Measurements from ENCODE around the gene FOXD4L3.
"Not testable (repeated sequence)": the region's sequence is repeated elsewhere in the genome, so short reads cannot be mapped to it uniquely, and the experiment has no call there.

FOXD4L3 gene

DNA sequence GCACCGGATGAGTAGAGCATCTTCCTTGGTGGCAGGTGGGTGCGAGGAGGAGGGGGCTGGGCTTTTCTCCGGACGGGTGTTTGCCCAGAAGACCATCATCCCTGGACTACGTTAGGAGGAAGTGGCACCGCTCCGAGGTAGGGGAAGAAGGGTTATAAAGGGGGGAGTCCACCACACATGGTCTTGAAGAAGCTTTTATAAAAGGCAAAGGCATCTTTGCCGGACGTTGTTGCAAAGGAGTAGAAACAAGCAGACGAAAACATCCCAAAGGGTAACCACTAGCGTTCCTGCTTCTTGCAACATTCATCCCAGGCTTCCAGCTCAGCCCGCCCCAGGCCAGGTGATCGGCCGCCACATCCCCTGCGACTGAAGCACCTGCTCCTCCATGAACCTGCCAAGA, at the start of gene FOXD4L3:
TSS of gene FOXD4L3 (plus strand) at position 301 of the 400 bp plus-strand sequence. CDS start at position 386, 85 bp downstream.
- FAIRE-seq: not testable (repeated sequence)

DNA sequence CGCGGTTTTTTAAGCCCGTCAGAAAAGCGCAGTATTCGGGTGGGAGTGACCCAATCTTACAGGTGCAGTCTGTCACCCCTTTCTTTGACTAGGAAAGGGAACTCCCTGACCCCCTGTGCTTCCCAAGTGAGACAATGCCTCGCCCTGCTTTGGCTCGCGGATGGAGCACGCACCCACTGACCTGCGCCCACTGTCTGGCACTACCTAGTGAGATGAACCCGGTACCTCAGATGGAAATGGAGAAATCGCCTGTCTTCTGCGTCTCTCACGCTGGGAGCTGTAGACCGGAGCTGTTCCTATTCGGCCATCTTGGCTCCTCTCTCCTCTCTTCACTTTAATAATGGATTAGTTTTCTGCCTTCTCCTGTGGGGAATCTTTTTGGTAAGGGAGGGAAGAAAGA, 21.6 kb upstream of the FOXD4L3 start:
- FAIRE-seq: not testable (repeated sequence)

DNA sequence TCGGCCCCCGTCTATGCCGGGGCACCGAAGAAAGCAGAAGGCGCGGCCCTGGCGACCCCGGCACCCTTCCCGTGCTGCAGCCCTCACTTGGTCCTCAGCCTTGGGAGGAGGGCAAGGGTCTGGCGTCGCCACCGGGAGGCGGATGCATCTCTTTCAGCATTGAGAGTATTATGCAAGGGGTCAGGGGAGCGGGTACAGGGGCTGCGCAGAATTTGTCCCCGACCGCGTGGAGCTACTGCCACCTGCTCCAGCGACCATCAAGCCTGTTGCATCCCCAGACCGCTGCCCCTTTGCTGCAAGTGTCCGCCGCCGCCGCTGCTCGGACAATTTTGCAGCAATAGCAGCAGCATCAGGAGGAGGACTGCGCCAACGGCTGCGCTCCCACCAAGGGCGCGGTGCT, 1.1 kb downstream of the FOXD4L3 start:
- not testable (repeated sequence) for FAIRE-seq

DNA sequence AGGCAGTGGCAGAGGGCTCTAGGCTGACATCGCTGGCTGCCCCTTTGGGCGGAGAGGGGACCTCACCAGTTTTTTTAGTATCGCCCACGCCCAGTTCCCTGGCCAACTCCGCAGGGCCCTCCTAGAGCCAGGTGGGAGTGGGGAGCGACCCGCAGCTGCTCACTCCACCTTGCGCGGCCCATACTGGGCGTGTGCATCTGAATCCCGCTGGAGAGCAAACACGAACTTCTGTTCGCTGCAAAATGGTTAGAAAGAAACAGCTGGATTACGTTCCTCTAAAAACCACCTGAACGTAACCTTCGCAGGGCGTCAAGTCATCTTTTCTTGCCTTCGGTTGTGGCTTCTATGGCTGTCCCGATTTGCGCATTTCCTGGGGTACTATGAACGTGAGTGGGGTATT, 1.5 kb downstream of the FOXD4L3 start:
- FAIRE-seq: not testable (repeated sequence)

DNA sequence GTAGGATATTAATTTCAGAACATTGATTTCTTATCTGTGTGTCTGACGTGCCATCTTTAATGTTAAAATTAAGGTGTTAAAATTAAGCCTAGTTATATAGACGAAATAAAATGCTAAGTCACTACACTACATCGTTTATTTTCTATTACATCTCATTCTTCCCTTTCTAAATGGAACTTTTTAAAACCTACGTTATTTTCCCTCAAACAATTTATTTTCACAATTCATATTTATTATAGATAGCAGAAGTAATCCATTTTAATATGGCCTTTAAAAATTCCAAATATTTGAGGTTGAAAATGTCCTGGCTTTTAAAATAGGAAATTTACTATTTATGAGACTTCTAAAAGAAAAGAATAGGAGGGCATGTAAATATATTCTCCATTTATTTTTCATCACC, 2.1 kb downstream of the FOXD4L3 start:
- FAIRE-seq: peak; percentile 45

DNA sequence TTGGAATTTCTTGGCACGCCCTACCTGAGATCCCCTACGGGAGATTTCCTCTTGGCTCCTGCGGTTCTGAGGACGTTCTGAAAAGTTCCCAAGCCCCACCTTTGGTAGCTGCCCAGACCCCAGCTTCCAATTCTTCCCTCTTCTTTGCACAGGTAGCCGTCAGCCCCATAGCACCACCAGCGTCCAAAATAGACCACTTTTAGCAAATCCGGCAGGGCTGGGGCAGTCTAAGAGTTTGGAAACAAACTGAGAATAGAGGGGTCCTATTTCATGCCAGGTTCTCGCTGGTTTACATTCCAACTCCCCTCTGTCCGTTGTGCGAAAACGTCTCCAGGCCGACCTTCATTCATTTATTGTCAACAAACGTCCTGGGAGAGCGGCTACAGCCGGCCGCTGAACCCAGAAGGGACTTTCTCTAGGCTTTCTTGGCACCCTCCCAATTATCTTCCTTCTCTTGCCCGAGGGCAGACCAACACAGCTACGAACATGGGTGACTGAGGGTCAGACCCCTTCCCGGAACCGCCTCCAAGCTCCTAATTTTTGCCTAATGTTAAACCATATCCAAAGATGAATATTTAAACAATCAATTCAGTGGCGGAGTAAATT, 3.1 kb downstream of the FOXD4L3 start:
- FAIRE-seq: not testable (repeated sequence)

DNA sequence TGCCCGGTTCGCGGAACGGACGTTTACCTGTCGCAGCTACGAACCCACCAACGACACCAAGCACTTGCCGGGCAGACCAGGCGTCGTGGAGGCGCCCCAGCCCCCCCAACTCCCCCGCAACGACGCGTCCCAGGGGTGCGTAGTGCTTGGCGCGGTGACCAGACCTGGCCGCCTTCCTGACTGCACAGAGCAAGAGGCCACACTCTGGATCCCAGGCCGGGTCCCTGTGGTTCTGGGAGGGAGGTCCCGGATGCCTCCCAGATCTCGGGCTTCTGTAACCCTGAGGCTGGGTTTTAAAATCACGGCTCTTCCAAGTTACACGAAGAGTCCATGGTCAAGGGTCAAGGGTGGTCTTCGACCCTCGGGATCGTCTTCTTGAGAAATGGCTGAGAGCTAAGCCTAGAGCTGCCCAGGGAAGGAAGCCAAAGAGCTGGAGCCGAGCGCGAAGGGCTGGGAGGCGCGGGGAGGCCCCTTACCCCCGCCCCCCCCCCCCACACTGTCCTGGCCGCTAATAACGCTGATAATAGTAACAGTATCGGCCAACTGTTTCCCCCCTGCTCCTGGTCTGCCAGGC, 3.8 kb downstream of the FOXD4L3 start:
- FAIRE-seq: not testable (repeated sequence)

DNA sequence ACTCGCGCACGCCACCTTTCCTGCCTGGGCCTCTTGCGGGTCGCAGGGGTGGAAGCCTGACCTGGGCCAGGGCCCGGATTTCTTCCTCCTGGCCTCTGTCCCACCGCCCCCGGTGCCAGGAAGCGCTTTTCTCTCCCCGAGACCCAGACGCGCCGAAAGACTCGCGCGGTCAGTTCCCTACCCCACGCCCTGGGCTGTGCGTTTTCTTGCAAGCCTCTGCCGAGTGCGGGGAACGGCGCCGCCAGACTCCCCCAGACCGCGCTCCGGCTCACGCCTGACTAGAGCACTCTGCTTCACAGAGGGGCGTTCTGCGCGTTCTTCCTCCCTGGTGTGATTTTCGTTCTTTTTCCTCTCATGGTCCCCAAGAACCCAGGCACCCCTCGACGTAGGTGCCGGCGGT, 4.5 kb downstream of the FOXD4L3 start:
- not testable (repeated sequence) for FAIRE-seq

DNA sequence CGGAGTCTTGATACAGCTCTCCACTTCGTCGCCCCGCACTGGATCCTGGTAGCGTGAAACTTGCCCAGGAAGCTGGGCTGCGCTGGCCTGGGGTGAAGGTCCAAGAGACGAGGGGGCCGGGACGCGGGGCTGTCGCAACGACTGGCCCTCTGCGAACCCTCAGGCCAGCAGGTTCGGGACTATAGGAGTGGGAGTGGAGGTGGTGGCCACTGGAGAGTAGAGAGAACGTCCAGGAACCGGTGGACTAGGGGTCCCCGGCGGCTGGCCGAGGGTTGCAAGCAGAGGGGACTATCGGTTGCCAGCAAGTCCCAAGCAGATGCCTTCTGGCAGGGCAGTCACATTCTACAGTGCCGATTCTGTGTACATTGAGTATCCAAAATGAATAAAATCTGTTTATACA, 5.0 kb downstream of the FOXD4L3 start:
- FAIRE-seq: not testable (repeated sequence)

DNA sequence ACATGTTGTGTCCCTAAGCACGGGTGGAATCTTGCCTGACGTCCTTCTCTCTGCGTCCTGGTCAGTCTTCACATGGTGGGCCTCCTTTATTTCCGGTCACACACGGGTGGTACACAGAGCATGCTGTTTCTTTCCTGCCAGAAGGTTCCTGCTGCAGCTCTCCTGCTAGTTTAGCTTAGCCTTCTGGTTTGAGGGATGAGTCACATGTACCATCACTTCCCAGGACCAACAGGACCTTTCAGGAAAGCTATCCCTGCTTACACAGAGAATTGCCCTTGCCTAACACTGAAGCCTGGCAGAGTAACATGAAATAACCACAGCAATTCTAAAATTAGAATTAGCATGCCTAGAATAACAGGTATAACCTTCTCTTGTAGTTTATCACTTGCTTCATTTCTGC, 8.5 kb downstream of the FOXD4L3 start:
- not testable (repeated sequence) for FAIRE-seq

DNA sequence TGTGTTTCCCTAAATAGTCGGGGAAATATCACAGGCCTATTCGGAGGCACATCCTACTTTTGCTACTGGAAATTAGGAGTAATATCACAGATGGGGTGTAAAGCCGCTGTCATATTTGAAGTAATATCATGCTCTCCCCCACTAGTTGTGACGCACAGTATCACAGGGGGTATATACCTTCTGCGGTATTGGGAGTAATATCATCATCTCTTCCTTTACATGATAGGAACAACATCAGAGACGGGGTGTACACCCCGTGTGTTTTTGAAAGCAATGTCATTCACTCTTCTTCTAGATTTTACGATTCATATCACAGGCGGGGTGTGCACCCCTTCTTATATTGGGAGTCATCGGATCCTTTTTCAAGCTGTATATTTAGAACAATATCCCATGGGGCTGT, 15.5 kb downstream of the FOXD4L3 start:
- not testable (repeated sequence) for FAIRE-seq

DNA sequence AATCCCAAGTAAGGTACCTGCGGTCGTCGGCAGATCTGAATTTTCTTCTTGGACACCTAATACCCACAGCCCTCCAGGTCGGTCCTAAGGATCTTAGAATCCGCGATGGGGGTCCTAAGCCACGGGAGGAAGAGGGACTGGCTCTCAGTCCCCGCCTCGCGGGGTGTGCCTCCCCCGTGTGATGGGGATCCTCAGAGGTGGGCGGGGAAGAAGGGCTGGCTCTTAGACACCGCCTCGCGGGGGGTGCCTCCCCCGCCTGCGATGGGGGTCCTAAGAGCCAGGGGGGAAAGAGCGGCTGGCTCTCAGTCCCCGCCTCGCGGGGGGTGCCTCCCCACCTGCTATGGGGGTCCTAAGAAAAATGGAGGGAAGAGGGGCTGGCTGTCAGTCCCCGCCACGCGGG, 21.1 kb downstream of the FOXD4L3 start:
- not testable (repeated sequence) for FAIRE-seq

DNA sequence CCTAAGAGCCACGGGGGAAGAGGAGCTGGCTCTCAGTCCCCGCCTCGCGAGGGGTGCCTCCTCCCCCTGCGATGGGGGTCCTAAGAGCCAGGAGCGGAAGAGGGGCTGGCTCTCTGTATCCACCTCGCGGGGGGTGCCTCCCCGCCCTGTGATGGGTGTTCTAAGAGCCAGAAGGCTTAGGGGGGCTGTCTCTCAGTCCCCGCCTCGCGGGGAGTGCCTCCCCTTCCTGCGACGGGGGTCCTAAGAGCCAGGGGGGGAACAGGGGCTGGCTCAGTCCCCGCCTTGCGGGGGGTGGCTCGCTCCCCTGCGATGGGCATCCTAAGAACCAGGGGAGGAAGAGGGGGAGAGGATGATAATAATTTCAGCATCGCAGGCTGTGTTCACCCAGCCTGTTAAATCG, 21.9 kb downstream of the FOXD4L3 start:
- not testable (repeated sequence) for FAIRE-seq

DNA sequence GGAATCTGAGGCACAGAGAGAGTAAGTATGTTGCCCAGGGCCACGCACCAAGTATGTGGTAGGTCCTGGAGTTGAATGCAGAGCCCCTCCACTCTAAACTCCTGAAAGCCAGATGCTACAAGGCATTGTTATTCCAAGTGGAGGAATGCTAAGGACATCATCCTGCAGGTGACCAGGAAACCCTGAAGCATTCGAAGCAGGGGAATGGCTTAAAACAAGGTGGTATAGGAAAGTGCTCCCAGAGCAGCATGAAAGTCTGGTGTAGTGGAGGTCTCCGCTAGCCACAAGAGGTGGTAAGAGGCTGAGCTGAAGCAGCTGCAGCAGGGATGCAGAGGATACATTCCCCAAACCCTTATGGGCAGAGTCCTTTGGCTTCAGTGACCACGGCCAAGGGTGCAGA, 26.4 kb downstream of the FOXD4L3 start:
- not testable (repeated sequence) for FAIRE-seq

DNA sequence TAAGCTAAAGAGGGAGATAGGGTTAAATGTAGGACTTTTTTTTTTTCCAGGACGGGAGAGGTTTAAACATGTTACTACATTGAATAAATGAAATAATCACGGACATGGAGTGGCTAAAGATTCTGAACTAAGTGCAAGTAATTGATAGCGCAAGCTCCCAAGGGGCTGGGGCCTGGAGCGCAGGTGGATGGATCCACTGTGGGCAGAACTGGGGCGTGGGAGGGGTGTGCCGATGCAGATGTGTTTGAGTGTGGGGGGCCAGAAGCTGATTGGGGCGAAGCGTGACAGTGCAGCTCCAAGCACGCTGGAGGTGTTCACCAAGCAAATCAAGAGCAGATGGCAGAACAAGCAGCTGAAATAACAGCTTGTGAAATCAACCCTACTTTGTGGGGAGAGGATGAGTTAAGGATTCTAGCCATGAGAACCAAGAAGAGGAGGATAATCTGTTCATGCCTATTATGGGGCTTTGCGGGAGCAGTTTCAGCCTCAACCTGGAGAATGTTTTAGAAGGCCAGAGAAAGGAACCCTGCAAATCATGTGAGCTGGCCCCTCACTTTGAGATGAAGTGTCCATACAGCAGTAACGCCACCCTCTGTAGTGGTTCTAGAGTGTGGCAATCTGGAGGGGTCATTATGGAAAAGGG, 28.0 kb downstream of the FOXD4L3 start:
- FAIRE-seq: not testable (repeated sequence)

DNA sequence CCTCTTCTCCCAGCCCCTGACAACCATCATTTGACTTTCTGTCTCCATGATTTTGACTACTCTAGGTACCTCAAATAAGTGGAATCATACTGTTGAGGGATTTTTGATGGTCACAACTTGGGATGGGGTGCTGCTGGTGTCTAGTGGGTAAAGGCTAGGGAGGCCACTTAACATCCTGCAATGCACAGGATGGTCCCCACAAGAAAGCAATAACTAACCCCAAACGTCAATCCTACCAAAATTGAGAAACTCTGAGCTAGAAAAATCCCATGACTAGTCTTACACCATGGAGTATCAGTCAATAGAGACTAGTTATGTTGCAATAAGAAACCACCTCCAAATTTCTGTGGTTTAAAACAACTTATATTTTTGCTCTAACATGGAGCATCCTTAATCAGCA, 29.5 kb downstream of the FOXD4L3 start:
- FAIRE-seq: not testable (repeated sequence)

DNA sequence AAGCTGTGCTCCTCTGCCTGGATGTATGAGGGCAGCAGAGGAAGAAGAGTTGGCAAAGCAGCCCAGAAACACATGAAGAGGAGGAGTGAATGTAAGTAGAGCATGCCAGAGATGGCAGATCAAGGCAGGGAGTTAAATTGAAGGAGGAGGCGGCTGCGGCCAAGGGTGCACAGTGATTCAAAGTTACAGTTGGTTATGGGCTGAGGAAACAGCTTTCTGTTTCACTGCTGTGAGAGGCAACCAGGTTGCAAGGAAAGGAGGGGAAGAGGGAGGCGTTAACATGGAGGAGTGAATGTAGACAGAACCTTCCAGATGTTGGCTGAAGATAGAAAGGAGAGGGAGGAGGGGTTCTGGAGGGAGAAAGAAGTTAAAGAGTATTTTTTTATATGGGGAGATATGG, 33.3 kb downstream of the FOXD4L3 start:
- not testable (repeated sequence) for FAIRE-seq

DNA sequence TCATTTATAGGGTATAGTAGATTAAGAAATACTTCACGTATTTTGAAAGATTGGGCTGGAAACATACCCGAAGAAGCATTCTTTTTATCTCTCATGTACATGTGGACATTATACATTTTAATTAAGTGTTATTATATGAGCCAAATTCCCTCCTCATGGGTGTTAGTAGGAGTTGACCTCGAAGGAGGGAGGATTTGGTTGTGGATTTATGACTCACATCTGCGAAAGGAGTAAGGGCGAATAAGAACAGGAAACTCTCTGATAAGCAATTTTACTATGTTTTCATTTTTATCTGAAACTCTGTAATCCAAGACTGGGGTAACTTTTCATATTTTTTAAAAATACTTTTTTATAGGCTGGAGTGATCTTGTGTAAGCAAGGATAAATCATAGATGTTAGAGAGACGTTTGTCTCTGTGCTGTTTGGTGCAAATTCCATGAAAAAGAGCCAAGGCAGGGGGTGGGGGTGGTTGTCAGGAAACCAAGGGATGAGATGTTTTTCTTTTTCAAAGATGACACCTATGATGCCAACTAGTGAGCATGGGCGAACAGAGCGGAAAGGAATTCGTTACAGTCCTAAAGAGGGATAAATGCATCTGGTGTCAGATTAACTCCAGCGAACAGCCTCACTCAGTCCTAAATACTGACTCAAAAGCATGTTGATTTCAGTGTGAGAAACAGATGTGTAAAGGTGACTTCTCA, 34.1 kb downstream of the FOXD4L3 start:
- FAIRE-seq: not testable (repeated sequence)

DNA sequence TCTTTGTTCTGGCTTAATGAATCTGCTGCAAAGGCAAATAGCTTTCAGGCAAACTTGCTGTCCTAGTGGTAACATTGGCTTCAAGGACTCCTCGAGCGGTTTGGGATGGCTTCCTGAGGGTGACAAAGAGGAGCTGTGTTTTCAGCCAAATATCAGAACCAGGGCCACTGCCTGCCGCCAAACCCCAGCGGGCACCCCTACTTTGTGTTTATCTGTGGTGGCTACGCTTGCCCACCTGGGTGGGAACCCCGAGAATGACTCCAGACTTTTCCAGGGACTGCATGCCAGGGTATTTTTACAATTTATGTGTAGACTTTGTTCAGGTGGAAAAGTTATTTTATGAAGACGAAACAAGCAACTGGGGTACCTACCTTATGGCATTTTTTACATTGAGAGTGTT, 35.3 kb downstream of the FOXD4L3 start:
- FAIRE-seq: not testable (repeated sequence)

DNA sequence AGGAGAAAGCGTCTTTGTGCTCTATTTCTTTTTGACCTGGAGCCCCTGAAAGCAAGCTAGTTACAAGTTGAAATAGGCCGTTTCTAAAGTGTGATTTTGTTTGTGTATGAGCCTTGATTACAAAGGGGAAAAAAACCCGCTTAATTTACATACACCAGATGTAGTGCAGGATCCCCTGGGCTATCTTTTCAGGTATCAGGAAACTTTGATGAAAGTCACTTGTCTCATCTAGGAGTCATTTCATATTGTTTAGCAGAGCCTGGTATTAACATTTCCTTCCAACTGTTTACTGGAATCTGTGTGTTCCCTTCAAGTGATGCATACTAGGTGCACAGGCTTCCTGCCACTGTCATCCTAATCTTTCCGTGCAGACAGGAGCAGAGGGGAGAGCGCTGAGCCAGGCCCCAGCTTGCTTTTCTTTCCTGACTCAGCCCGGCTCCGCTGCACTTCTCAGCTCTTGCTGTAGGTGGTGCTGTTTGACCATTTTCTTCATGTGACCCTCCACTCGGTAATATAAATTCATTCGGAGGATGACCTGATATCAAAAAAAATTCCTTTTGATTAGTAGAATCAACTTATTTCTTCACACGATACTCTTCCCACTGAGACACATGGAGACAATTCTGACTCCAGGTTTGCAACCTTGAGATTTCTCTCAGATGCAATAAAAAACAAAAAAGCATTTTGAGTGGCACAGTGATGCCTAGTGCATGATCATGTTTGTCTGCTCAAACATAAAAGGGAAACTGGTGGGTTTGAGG, 39.8 kb downstream of the FOXD4L3 start:
- not testable (repeated sequence) for FAIRE-seq

DNA sequence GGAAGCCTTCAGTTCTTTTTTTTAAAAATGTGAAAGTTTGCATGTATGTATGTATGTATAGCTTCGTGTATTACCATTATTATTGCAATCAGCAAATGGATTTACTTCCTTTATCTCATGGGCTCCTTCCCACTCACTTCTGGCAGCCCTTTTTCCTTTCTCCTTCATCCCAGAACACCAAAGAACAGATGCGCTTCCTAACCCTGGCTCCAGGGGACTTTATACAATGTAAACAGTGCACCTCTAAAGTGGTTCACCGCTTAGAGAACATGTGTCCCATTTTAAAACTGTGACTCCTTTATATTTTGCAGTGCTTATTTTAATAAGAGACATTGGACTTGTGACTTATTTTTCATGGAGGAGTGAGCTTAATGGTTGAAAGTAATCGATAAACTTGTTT, 40.6 kb downstream of the FOXD4L3 start:
- FAIRE-seq: not testable (repeated sequence)

DNA sequence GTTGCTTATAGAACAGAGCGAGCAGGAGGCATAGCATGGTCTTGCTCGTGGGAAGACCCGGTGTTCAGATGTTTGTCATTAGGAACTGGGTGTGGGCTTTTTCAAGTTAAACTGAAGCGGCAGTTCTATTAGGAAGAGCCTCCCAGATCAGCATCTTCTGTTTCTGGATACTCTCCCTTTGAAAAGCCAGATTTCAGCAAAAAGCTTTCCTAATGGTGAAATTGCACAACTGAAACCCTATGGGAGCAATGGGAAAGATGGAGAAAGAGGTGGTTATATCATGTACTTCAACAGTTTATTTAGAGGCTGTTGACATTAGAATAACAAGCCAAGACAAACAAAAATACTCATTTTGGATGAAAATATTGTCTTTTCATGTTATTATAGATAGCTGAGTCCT, 41.3 kb downstream of the FOXD4L3 start:
- not testable (repeated sequence) for FAIRE-seq

DNA sequence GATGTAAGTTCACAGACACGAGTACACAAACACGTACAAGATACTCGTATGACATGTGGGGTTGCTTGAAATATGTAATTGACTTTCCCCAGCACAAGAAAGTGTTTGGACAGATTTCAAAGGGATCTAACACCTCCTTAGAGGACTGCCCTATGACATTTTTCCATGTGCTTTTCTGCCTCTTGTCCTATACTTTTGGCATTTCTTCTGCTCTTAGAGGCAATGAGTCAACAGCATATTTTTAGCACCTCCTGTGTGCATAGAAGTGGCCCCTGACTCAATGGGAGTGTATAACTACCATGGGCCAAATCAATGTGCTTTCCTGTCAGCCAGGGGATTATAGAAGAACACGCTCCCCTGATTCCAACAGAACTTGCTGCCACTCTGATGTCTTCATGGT, 49.0 kb downstream of the FOXD4L3 start:
- FAIRE-seq: not testable (repeated sequence)
